ENCODE data around the gene RPL10A. TPM values are rescaled to one million over a fixed set of nuclear protein-coding genes. Genes with fewer than 3 reads are reported as not detected.

RPL10A gene
- polyA plus RNA-seq, 1 donor (not counting 4 experiments of a cell fraction or from before 2014, with no cell fraction given): 2,462 TPM

DNA sequence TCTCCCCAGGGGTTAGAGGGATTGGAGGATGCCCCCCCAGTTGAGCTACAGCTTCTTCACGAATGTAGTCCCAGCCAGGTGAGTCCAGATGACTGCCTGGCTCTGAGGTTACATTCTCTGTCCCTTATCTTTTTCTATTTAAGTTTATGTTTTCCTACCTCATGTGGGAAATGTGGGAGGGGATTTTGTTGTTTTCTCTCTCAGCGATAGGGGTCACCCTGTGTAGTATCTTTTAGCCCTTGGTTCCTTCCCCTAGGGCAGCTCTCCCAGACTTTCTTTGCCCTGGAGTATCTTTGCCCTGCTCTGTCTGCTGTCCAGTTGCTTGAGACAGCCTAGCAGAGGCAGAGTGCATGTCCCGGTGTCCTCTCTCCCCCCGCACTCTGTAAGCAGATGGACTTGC is 10.3 kb upstream of the RPL10A start:
- H2AFZ ChIP-seq (ENCODE audit: control insufficient read depth, low read length): no peak overlapping the region
- no peaks in the 10 kb centered on the region for H3K79me2 ChIP-seq (ENCODE audit: control insufficient read depth, insufficient read depth, low read length)
- H3K4me2 ChIP-seq (ENCODE audit: control insufficient read depth, extremely low read depth, insufficient read depth, low read depth, low read length): no peak overlapping the region
- dilution Hi-C loops (cut with MboI; ENCODE audit: extremely low pct_ligation_motif_present, low sequenced_read_pairs): no loop called here
- H4K20me1 ChIP-seq (ENCODE audit: control insufficient read depth, extremely low read depth, insufficient read depth, low read length): no peaks in the 10 kb centered on the region
- H3K4me1 ChIP-seq (ENCODE audit: control insufficient read depth, extremely low read depth, insufficient read depth, low read length): peaks cover 26% of the 10 kb centered on the region
- no peaks in the 10 kb centered on the region for H3K9me1 ChIP-seq (ENCODE audit: control insufficient read depth, extremely low read depth, insufficient read depth, low read length)
- no peak overlapping the region for H3K27ac ChIP-seq (ENCODE audit: control insufficient read depth, insufficient read depth, low read length)
- no peak overlapping the region for H3K4me3 ChIP-seq (ENCODE audit: control insufficient read depth in 2 of 3, extremely low read depth in 1 of 3, insufficient read depth in 2 of 3, low read depth in 1 of 3, low read length in 3 of 3)
- no peak overlapping the region for H3K9ac ChIP-seq (ENCODE audit: control insufficient read depth, extremely low read depth, insufficient read depth, low read length)
- no peaks in the 10 kb centered on the region for H3K27me3 ChIP-seq (ENCODE audit: control insufficient read depth, extremely low read depth, insufficient read depth, low read length)
- TF ChIP-seq, protein P1, sequence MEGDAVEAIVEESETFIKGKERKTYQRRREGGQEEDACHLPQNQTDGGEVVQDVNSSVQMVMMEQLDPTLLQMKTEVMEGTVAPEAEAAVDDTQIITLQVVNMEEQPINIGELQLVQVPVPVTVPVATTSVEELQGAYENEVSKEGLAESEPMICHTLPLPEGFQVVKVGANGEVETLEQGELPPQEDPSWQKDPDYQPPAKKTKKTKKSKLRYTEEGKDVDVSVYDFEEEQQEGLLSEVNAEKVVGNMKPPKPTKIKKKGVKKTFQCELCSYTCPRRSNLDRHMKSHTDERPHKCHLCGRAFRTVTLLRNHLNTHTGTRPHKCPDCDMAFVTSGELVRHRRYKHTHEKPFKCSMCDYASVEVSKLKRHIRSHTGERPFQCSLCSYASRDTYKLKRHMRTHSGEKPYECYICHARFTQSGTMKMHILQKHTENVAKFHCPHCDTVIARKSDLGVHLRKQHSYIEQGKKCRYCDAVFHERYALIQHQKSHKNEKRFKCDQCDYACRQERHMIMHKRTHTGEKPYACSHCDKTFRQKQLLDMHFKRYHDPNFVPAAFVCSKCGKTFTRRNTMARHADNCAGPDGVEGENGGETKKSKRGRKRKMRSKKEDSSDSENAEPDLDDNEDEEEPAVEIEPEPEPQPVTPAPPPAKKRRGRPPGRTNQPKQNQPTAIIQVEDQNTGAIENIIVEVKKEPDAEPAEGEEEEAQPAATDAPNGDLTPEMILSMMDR (optimal IDR thresholded peaks at IDR 0.05 in 1 of 3, IDR thresholded peaks at IDR 0.05 in 1 of 3, conservative IDR thresholded peaks at IDR 0.05 in 1 of 3; ENCODE audit: extremely low read depth in 1 of 3, insufficient read depth in 2 of 3, low read length in 3 of 3): no peak
- DNase-seq (ENCODE audit: low read depth, low spot score) (no peak), FAIRE-seq (no peak)
- H3K36me3 ChIP-seq (ENCODE audit: control insufficient read depth in 2 of 2, extremely low read depth in 1 of 2, insufficient read depth in 2 of 2, low read length in 2 of 2): peaks cover 5 to 15% of the 10 kb centered on the region in 2 experiments
- no peaks in the 10 kb centered on the region for H3K9me3 ChIP-seq (ENCODE audit: control insufficient read depth, low read depth, low read length)

DNA sequence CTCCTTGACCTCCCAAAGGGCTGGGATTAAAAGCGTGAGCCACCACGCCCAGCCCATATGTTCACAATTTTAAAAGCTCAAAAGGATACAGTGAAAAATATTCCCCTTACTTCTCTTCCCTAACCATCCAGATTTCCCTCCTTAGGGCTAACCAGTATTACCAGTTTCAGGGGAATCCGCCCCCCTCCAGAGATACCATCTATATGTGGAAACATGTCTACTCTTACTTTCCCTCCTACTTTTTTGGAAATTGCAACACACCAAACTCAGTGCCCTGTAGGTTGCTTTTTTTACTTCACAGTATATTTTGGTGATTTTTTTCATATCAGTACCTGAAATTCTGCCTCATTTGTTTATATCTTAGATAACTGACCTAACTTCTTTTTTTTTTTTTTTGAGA is 6.9 kb upstream of the RPL10A start:
- no peaks in the 10 kb centered on the region for H4K20me1 ChIP-seq (ENCODE audit: control insufficient read depth, extremely low read depth, insufficient read depth, low read length)
- H3K4me1 ChIP-seq (ENCODE audit: control insufficient read depth, extremely low read depth, insufficient read depth, low read length): peaks cover 5% of the 10 kb centered on the region
- no peaks in the 10 kb centered on the region for H3K79me2 ChIP-seq (ENCODE audit: control insufficient read depth, insufficient read depth, low read length)
- FAIRE-seq (no peak), DNase-seq (ENCODE audit: low read depth, low spot score) (no peak)
- H3K9ac ChIP-seq (ENCODE audit: control insufficient read depth, extremely low read depth, insufficient read depth, low read length): no peak overlapping the region
- H3K36me3 ChIP-seq (ENCODE audit: control insufficient read depth in 2 of 2, extremely low read depth in 1 of 2, insufficient read depth in 2 of 2, low read length in 2 of 2): peaks cover 3 to 21% of the 10 kb centered on the region in 2 experiments
- H3K9me3 ChIP-seq (ENCODE audit: control insufficient read depth, low read depth, low read length): no peaks in the 10 kb centered on the region
- TF ChIP-seq, protein P1 (optimal IDR thresholded peaks at IDR 0.05 in 1 of 3, IDR thresholded peaks at IDR 0.05 in 1 of 3, conservative IDR thresholded peaks at IDR 0.05 in 1 of 3; ENCODE audit: extremely low read depth in 1 of 3, insufficient read depth in 2 of 3, low read length in 3 of 3): no peak
- no peak for TF ChIP-seq EZH2 (IDR thresholded peaks at IDR 0.05; ENCODE audit: low read length)
- H2AFZ ChIP-seq (ENCODE audit: control insufficient read depth, low read length): no peak overlapping the region
- no peak overlapping the region for H3K27ac ChIP-seq (ENCODE audit: control insufficient read depth, insufficient read depth, low read length)
- no peaks in the 10 kb centered on the region for H3K27me3 ChIP-seq (ENCODE audit: control insufficient read depth, extremely low read depth, insufficient read depth, low read length)
- H3K4me3 ChIP-seq (ENCODE audit: control insufficient read depth in 2 of 3, extremely low read depth in 1 of 3, insufficient read depth in 2 of 3, low read depth in 1 of 3, low read length in 3 of 3): no peak overlapping the region
- dilution Hi-C loops (cut with MboI; ENCODE audit: extremely low pct_ligation_motif_present, low sequenced_read_pairs): no loop called here
- H3K4me2 ChIP-seq (ENCODE audit: control insufficient read depth, extremely low read depth, insufficient read depth, low read depth, low read length): no peak overlapping the region
- no peaks in the 10 kb centered on the region for H3K9me1 ChIP-seq (ENCODE audit: control insufficient read depth, extremely low read depth, insufficient read depth, low read length)
